HG02588 (cell line): Measurements from ENCODE around the gene EXOC4.

Experiments used
- ATAC-seq: cut with Tn5 transposase; IDR thresholded peaks from one replicate; pipeline ENCODE4 v1.9.1; 2021; ENCODE audit warnings: mild to moderate bottlenecking, moderate library complexity; ENCODE audit not compliant: unreplicated experiment

EXOC4 gene

GRCh38 chr7:133654547-133654946, 401.7 kb downstream of the EXOC4 start:
- no peak for ATAC-seq

GRCh38 chr7:133662276-133662675, 409.4 kb downstream of the EXOC4 start:
- no peak for ATAC-seq

GRCh38 chr7:133662830-133663229, 410.0 kb downstream of the EXOC4 start:
- ATAC-seq: no peak

- no peak for ATAC-seq
These were observed 411.6 kb downstream of the EXOC4 start for GRCh38 chr7:133664528-133664927.

- ATAC-seq: no peak
These were observed 415.6 kb downstream of the EXOC4 start for GRCh38 chr7:133668296-133669060.

- no peak for ATAC-seq
These were observed 416.2 kb downstream of the EXOC4 start for GRCh38 chr7:133669061-133669455.

GRCh38 chr7:133670250-133670649, 417.4 kb downstream of the EXOC4 start:
- no peak for ATAC-seq

- no peak for ATAC-seq
These were observed 420.0 kb downstream of the EXOC4 start for GRCh38 chr7:133672866-133673265.

- ATAC-seq: no peak
These were observed 421.3 kb downstream of the EXOC4 start for GRCh38 chr7:133674079-133674763.

- no peak for ATAC-seq
These were observed 422.8 kb downstream of the EXOC4 start for GRCh38 chr7:133675510-133676218.

- ATAC-seq: no peak
These were observed 424.0 kb downstream of the EXOC4 start for GRCh38 chr7:133676805-133677370.

- no peak for ATAC-seq
These were observed 425.4 kb downstream of the EXOC4 start for GRCh38 chr7:133678137-133678814.

GRCh38 chr7:133679977-133680376, 427.1 kb downstream of the EXOC4 start:
- ATAC-seq: no peak

- no peak for ATAC-seq
These were observed 428.7 kb downstream of the EXOC4 start for GRCh38 chr7:133681529-133681928.

GRCh38 chr7:133682364-133683181, 429.7 kb downstream of the EXOC4 start:
- ATAC-seq: no peak

- no peak for ATAC-seq
These were observed 430.2 kb downstream of the EXOC4 start for GRCh38 chr7:133683182-133683454.

GRCh38 chr7:133688483-133689239, 435.8 kb downstream of the EXOC4 start:
- no peak for ATAC-seq

- no peak for ATAC-seq
These were observed 437.9 kb downstream of the EXOC4 start for GRCh38 chr7:133690740-133691139.

GRCh38 chr7:133691727-133692610, 439.1 kb downstream of the EXOC4 start:
- no peak for ATAC-seq
